Bronchial epithelial cell (primary cell): ENCODE measurements around the gene NPTN. TPM values are rescaled to one million over a fixed set of nuclear protein-coding genes. Genes with fewer than 3 reads are reported as not detected.
A peak's percentile ranks its signal among the peaks of the same experiment; 100 is the strongest.

Source experiments
- DNase-seq: peaks from one replicate; pipeline ENCODE4 v3.0.0-alpha.2; 2010; ENCODE audit warnings: low read depth
- FAIRE-seq: peaks from 2 replicates; lab custom pipeline; 2011; peaks lifted over from hg19 to GRCh38; lab: Jason Lieb, UNC
- H3K27me3 ChIP-seq: 2 replicates; pipeline ENCODE4 v1.5.1; 2011; ENCODE audit warnings: low read length; ENCODE audit not compliant: control insufficient read depth, insufficient read depth
- H3K36me3 ChIP-seq: 2 replicates; pipeline ENCODE4 v1.5.1; 2011; ENCODE audit warnings: low read length; ENCODE audit not compliant: control insufficient read depth, insufficient read depth
- H3K4me3 ChIP-seq: 2 replicates; pipeline ENCODE4 v1.5.1; 2011; ENCODE audit warnings: mild to moderate bottlenecking, low read depth, low read length, control low read depth
- CTCF ChIP-seq: IDR thresholded peaks from 2 replicates; pipeline ENCODE4 v1.5.1; 2011; ENCODE audit warnings: mild to moderate bottlenecking, moderate library complexity, low read length, control low read depth, inconsistent platforms; ENCODE audit not compliant: insufficient read depth, severe bottlenecking
- total RNA-seq: library from RNA; depleted of rRNA; stranded (reverse); fragments of >200 nt; gene quantifications from 2 replicates; pipeline ENCODE4 v1.2.1, GENCODE V29; 2014

The NPTN gene
- total RNA-seq, 1 donor from 2014 or later: 62.1 TPM

GRCh38 chr15:73541479-73541878 is 91.7 kb downstream of the NPTN start:
- FAIRE-seq: no peak
- Histone ChIP-seq H3K4me3 (no peak overlapping the region), H3K36me3 (no peaks in the 10 kb centered on the region), H3K27me3 (no peaks in the 10 kb centered on the region)
- TF ChIP-seq CTCF: no peak
- no peak for DNase-seq

DNA sequence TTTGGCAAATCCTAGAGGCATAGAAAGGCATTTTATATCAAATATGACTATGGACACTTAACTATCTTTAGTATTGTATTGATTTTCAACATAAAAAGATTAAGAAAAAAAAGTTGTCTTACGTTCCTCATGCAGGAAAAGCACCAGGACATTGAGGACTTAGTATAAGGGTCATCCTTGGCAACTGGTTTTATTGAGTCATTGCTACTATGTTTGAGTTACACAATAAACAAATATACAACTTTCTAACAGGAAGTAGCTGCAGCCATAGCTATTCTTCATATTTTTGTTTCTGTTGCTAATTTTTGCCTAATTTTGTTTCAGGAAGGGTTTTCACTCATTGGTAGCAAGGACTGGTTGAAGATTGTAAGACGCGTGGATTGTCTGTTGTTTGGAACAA is 93.0 kb downstream of the NPTN start:
- H3K27me3 ChIP-seq: no peaks in the 10 kb centered on the region
- no peak for FAIRE-seq
- no peak for TF ChIP-seq CTCF
- no peak overlapping the region for H3K4me3 ChIP-seq
- H3K36me3 ChIP-seq: no peaks in the 10 kb centered on the region
- DNase-seq: peak; percentile 66

DNA sequence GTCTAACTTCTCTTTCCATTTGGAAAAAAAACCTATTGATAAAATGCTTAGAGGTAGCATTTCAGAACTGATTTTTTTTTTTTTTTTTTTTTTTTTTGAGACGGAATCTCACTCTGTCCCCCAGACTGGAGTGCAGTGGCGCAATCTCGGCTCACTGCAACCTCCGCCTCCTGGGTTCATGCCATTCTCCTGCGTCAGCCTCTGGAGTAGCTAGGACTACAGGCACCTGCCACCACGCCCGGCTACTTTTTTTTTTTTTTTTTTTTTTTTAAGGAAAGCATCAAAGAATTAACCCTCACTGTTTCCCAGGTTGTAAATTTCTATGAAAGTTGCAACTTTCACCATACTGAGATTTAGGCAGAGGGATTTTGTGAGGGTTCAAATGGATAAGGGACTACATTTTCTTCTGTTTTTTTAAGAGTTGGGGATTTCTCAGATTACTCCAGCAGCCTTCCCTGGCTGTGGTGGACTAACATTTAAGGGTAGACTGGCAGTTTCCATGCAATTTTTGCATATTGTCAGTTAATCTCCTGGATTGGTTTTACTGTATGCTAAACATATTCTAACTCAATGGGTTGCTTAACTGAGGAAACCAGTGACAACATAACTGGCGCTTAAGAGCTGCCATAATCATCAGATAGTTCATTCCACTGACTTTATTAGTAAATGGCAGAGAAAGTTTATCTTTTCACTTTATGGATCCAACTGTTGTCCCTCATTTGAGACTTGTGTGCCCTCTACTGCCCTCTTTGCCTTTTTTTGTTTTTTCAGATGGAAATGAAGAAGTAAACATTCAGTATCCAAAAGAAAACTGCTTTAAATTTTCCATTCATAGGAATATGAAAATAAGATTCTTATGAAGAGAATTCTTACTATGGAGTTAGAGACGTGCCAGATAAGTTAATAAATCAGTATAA is 93.7 kb downstream of the NPTN start:
- DNase-seq (peak; percentile 46), FAIRE-seq (no peak)
- H3K4me3 ChIP-seq: no peak overlapping the region

DNA sequence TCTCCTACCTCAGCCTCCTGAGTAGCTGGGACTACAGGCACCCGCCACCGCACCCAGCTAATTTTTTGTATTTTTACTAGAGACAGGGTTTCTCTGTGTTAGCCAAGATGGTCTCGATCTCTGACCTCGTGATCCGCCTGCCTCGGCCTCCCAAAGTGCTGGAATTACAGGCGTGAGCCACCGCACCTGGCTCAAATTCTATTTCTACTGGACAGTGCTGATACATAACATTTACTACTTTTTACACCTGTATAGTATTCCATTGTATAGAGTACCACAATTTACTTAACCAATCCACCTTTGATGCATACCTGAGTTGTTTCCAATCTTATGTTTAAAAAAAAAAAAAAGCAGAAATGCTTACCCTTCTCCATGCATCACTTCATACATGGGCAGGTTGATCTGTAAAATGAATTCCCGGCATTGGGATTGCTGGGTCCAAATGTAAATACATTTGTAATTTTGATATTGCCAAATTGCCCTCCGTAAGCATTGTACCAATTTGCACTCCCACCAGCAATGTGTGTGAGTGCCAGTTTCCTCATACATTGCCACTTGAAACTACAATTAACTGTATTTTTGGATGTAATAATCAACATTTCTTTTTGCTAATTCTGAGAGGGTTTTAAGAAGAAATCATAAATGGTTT is 94.5 kb downstream of the NPTN start:
- Histone ChIP-seq H3K27me3 (no peaks in the 10 kb centered on the region), H3K36me3 (no peaks in the 10 kb centered on the region), H3K4me3 (no peak overlapping the region)
- TF ChIP-seq CTCF: no peak
- no peak for DNase-seq
- FAIRE-seq: no peak

More for the DNA sequence above, 93.7 kb downstream of the NPTN start:
- Histone ChIP-seq H3K36me3 (no peaks in the 10 kb centered on the region), H3K27me3 (no peaks in the 10 kb centered on the region)
- no peak for TF ChIP-seq CTCF

DNA sequence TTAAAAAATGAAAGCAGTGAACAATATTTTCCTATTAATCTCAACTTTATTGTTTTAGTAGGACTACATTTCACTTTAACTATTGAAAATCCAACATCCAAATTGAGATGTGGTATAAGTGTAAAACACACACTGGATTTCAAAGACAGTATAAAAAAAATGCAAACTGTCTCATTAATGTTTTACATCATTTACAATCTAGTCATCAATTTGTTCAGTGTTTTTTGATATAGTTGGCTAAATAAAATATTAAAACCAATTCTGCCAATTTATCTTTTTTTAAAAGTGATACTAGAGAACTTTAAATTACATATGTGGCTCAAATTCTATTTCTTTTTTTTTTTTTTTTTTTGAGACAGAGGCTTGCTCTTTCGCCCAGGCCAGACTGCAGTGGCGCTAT is 95.1 kb downstream of the NPTN start:
- TF ChIP-seq CTCF: no peak
- no peaks in the 10 kb centered on the region for H3K36me3 ChIP-seq
- DNase-seq (no peak), FAIRE-seq (no peak)
- no peaks in the 10 kb centered on the region for H3K27me3 ChIP-seq
- no peak overlapping the region for H3K4me3 ChIP-seq
